ENCODE measurements around the gene SALL2.

SALL2 gene

DNA sequence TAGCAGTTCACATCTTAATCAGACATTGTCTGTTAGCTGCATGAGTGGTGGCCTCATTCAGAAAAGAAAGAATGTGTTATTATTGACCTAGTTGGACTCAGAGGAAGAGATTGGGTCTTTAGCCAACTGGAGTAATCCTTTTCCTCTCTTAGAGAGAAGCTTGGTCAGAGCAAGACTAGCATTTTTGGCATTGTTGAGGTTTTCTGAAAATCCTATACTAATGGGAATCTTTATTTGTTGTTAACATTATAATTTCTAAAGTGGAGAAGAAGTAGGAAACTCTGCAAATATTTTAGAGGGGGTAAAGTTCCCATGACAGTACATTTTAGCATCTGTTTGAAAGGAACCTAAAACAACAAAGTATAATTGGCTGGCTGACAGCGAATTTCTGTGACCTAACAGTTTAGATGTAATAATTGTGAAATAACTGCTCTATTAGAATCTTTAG is 39.5 kb downstream of the SALL2 start:
- H3K4me3 ChIP-seq (ENCODE audit: control insufficient read depth, low read depth, low read length): no peak overlapping the region
- TF ChIP-seq, protein P1, sequence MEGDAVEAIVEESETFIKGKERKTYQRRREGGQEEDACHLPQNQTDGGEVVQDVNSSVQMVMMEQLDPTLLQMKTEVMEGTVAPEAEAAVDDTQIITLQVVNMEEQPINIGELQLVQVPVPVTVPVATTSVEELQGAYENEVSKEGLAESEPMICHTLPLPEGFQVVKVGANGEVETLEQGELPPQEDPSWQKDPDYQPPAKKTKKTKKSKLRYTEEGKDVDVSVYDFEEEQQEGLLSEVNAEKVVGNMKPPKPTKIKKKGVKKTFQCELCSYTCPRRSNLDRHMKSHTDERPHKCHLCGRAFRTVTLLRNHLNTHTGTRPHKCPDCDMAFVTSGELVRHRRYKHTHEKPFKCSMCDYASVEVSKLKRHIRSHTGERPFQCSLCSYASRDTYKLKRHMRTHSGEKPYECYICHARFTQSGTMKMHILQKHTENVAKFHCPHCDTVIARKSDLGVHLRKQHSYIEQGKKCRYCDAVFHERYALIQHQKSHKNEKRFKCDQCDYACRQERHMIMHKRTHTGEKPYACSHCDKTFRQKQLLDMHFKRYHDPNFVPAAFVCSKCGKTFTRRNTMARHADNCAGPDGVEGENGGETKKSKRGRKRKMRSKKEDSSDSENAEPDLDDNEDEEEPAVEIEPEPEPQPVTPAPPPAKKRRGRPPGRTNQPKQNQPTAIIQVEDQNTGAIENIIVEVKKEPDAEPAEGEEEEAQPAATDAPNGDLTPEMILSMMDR (conservative IDR thresholded peaks at IDR 0.05; ENCODE audit: control insufficient read depth, insufficient read depth, low read depth, low read length): no peak
- DNase-seq (ENCODE audit: low read depth): peak; percentile 57

DNA sequence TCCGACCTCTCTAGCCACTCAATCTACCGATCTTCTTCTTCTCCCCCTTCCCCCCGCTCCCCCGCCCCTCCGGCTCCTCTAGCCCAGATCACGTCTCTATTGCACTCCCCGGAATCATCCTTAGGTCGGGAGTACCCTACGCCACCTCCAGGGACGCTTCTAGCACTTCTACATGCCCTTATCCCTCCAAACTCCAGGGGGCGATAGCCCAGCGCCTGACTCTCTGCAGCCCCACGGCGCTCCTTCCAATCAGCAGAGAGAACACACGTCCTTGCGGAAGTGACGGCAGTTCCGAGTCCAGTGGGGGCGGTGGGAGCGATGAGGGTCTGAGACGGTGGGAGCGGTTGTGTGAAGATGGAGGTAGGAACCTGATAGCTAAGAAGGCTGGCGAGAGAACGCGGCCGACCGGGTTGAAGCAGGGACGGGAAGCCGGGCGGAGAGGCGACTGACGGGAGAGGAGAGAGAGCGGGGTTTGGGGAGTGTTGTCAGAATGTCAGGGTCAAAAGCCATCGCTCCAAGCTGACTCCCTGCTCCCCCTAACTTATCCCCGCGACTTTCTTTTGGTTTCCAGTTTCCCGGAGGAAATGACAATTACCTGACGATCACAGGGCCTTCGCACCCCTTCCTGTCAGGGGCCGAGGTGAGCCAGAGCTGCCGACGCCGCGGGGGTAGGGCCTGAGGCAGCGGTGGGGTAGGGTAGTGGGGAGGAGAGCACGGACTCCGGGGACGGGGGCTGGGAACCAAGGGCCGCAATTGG is 49.0 kb downstream of the SALL2 start, which contains the start of the genes RAB2B and TOX4:
Gene RAB2B, minus strand, starts transcription at position 35 of the 757 bp plus-strand sequence. CDS start 87 bp downstream, outside the sequence.
Gene TOX4, plus strand, starts transcription at position 271 of the 757 bp plus-strand sequence. Its CDS starts 84 bp downstream, at position 355.
- TF ChIP-seq, protein P1 (conservative IDR thresholded peaks at IDR 0.05; ENCODE audit: control insufficient read depth, insufficient read depth, low read depth, low read length): peak; percentile 99

DNA sequence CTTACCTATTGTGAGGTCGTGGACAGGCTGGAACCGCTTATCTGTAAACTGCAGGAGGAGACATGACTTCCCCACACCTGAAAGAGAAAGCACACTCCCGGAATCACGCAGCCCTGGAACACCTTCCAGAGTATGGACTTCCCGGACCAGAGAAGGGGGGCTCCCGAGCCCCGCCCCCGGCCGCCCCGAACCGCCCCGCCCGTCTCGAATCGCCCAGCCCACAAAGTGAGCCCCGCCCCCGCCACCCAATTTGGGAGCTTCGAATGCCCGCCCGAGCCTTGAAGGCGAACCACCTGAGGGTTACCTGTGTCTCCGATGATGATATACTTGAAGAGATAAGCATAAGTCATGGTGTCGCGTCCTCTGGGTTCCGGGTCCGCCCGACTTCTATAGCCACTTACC is 49.6 kb downstream of the SALL2 start:
- H3K4me3 ChIP-seq (ENCODE audit: control insufficient read depth, low read depth, low read length): peak overlapping the region; percentile 98
- TF ChIP-seq, protein P1 (conservative IDR thresholded peaks at IDR 0.05; ENCODE audit: control insufficient read depth, insufficient read depth, low read depth, low read length): no peak
- DNase-seq (ENCODE audit: low read depth): no peak

More for the DNA sequence above, 49.0 kb downstream of the SALL2 start, which contains the start of the genes RAB2B and TOX4:
- peak; percentile 98 for DNase-seq (ENCODE audit: low read depth)
- peak within 1 kb of the TSS; percentile 98 for H3K4me3 ChIP-seq (ENCODE audit: control insufficient read depth, low read depth, low read length)

DNA sequence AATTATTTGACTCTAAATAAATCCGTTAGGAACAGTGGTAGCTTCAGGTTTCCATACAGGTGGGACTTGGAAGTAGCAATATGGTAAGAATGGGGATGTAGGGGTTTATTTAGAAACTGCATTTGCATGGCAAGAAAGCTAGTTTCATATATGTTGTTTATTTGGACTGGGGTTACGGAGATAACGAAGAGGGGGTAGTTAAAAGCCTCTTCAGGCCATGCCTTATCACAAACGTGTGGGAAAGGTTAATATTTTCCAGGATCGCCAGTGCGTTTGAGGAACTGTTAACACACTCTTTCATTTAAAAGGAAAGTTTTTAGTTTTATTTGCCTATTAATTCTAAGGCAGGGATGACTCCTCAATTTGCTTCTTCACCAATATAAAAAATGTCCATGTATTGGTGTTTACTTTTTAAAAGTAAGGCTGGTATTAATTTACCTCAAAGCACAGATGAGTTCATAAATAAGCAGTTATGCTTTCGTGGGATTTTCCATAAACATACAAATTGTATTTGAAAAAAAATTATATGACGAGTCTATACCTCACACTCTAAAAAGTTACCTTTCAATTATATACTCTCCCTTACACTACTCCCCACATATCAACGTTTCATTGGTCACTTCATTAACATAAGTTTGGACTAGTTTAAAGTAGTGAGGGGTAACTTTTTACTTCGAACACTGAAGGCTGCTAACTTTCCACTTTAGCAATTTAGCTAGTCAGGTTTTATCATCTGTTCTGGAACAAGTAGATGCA is 50.2 kb downstream of the SALL2 start:
- TF ChIP-seq, protein P1 (conservative IDR thresholded peaks at IDR 0.05; ENCODE audit: control insufficient read depth, insufficient read depth, low read depth, low read length): no peak
- DNase-seq (ENCODE audit: low read depth): no peak
- H3K4me3 ChIP-seq (ENCODE audit: control insufficient read depth, low read depth, low read length): peak overlapping the region; percentile 98
